ENCODE results near the gene TUBB1. TPM values are rescaled to one million over a fixed set of nuclear protein-coding genes. Genes with fewer than 3 reads are reported as not detected.
A peak's percentile ranks its signal among the peaks of the same experiment; 100 is the strongest.

Gene TUBB1
- total and polyA plus RNA-seq, 2 of the 13 experiments (the other 11 are each of a cell fraction or from before 2014, with no cell fraction given), result 0.11 to 57.6 TPM

DNA sequence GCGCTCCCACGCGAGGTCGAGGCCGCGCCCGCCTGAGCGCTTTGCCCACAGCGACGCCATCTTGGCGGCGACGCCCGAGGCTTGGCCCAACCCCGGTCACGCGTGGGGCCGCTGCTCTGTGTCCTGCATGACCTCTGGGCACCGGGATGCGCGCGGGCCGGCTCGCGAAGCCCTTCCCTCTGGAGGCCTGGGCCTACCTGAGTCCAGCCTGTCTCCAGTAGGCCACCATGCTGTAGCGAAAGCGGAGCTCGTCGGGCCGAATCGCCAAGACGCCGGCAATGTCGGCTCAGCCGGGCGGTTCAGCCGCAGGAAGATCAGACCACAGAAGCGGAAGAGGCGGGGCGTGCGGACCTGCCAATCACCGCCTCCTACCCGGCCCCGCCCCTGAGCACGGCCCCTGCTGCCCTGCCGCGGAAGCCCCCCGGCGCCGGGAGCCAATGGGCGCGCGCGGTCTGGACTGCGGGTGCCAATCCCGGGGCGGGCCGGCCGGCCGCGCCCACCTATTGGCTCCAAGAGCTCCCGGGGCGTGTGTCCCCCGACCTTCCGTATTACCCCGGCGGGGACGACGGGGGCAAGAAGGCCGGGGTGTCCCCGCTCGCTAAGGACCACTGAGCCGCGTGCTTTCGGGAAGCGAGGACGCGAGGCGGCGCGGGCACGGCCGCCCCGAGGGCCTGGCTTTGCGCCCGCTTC is 12.9 kb downstream of the TUBB1 start, which contains the start of gene ATP5F1E (continued):
- TF ChIP-seq, protein P1, sequence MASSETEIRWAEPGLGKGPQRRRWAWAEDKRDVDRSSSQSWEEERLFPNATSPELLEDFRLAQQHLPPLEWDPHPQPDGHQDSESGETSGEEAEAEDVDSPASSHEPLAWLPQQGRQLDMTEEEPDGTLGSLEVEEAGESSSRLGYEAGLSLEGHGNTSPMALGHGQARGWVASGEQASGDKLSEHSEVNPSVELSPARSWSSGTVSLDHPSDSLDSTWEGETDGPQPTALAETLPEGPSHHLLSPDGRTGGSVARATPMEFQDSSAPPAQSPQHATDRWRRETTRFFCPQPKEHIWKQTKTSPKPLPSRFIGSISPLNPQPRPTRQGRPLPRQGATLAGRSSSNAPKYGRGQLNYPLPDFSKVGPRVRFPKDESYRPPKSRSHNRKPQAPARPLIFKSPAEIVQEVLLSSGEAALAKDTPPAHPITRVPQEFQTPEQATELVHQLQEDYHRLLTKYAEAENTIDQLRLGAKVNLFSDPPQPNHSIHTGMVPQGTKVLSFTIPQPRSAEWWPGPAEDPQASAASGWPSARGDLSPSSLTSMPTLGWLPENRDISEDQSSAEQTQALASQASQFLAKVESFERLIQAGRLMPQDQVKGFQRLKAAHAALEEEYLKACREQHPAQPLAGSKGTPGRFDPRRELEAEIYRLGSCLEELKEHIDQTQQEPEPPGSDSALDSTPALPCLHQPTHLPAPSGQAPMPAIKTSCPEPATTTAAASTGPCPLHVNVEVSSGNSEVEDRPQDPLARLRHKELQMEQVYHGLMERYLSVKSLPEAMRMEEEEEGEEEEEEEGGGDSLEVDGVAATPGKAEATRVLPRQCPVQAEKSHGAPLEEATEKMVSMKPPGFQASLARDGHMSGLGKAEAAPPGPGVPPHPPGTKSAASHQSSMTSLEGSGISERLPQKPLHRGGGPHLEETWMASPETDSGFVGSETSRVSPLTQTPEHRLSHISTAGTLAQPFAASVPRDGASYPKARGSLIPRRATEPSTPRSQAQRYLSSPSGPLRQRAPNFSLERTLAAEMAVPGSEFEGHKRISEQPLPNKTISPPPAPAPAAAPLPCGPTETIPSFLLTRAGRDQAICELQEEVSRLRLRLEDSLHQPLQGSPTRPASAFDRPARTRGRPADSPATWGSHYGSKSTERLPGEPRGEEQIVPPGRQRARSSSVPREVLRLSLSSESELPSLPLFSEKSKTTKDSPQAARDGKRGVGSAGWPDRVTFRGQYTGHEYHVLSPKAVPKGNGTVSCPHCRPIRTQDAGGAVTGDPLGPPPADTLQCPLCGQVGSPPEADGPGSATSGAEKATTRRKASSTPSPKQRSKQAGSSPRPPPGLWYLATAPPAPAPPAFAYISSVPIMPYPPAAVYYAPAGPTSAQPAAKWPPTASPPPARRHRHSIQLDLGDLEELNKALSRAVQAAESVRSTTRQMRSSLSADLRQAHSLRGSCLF (CRISPR knock-in tag; IDR thresholded peaks at IDR 0.05; ENCODE audit: borderline replicate concordance), result no peak
- TF ChIP-seq NR2C2 (CRISPR knock-in tag; IDR thresholded peaks at IDR 0.05; ENCODE audit: borderline replicate concordance) (peak; percentile 85), HES4 (CRISPR knock-in tag; IDR thresholded peaks at IDR 0.05; ENCODE audit: borderline replicate concordance) (peak; percentile 96), ZNF83 (CRISPR knock-in tag; IDR thresholded peaks at IDR 0.05; ENCODE audit: borderline replicate concordance) (peak; percentile 78; the same call in 1 of the 2 replicates), MXD4 (CRISPR knock-in tag; IDR thresholded peaks at IDR 0.05) (peak; percentile 91), ZNF121 (CRISPR knock-in tag; IDR thresholded peaks at IDR 0.05) (no peak), ZNF788 (CRISPR knock-in tag; IDR thresholded peaks at IDR 0.05; ENCODE audit: borderline replicate concordance) (peak; percentile 49), RFX3 (CRISPR knock-in tag; IDR thresholded peaks at IDR 0.05) (0 out of 2 replicates have a peak, but pooled peaks have one; percentile 16), RNF2 (conservative IDR thresholded peaks at IDR 0.05; ENCODE audit: low read depth) (peak; percentile 97), EZH2 (conservative IDR thresholded peaks at IDR 0.05; ENCODE audit: low read depth, low read length) (no peak), GLI4 (CRISPR knock-in tag; IDR thresholded peaks at IDR 0.05; ENCODE audit: borderline replicate concordance) (peak; percentile 72), ASH2L (IDR thresholded peaks at IDR 0.05; ENCODE audit: insufficient read length, low read depth, low read length) (peak; percentile 98), ZFP36 (IDR thresholded peaks at IDR 0.05; ENCODE audit: borderline replicate concordance, low read depth, low read length, partially characterized antibody) (peak; percentile 4), CHD2 (IDR thresholded peaks at IDR 0.05; ENCODE audit: low read depth, low read length) (no peak; the same call in 1 of the 2 replicates), MTA3 (CRISPR knock-in tag; IDR thresholded peaks at IDR 0.05) (no peak), MED1 (CRISPR knock-in tag; IDR thresholded peaks at IDR 0.05) (peak; percentile 60; the same call in 1 of the 2 replicates)
- TF ChIP-seq, protein P2, sequence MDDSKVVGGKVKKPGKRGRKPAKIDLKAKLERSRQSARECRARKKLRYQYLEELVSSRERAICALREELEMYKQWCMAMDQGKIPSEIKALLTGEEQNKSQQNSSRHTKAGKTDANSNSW (CRISPR knock-in tag; IDR thresholded peaks at IDR 0.05; ENCODE audit: borderline replicate concordance), result peak; percentile 58
- TF ChIP-seq, protein P3, sequence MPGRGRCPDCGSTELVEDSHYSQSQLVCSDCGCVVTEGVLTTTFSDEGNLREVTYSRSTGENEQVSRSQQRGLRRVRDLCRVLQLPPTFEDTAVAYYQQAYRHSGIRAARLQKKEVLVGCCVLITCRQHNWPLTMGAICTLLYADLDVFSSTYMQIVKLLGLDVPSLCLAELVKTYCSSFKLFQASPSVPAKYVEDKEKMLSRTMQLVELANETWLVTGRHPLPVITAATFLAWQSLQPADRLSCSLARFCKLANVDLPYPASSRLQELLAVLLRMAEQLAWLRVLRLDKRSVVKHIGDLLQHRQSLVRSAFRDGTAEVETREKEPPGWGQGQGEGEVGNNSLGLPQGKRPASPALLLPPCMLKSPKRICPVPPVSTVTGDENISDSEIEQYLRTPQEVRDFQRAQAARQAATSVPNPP (CRISPR knock-in tag; IDR thresholded peaks at IDR 0.05), result peak; percentile 99
